Endodermal cell (in vitro differentiated cells): Measurements from ENCODE around the gene WDR90. TPM values are rescaled to one million over a fixed set of nuclear protein-coding genes. Genes with fewer than 3 reads are reported as not detected.

Source experiments
- DNase-seq: peaks from one replicate; pipeline ENCODE4 v3.0.0-alpha.2; 2017
- H3K27ac ChIP-seq: 2 replicates; pipeline ENCODE4 v1.5.1; 2013; ENCODE audit warnings: mild to moderate bottlenecking, low read depth, low read length, moderate library complexity
- H3K27me3 ChIP-seq: 2 replicates; pipeline ENCODE4 v1.6.1; 2013; ENCODE audit warnings: mild to moderate bottlenecking, low read length, moderate library complexity; ENCODE audit not compliant: insufficient read depth, control insufficient read depth, poor library complexity, severe bottlenecking
- H3K36me3 ChIP-seq: 2 replicates; pipeline ENCODE4 v1.7.0; 2013; ENCODE audit warnings: mild to moderate bottlenecking, low read length, moderate library complexity; ENCODE audit not compliant: control insufficient read depth, insufficient read depth
- H3K4me1 ChIP-seq: one replicate; pipeline ENCODE4 v1.7.0; 2013; ENCODE audit warnings: low read length; ENCODE audit not compliant: control insufficient read depth, insufficient read depth
- H3K4me3 ChIP-seq: 2 replicates; pipeline ENCODE4 v1.5.1; 2013; ENCODE audit warnings: mild to moderate bottlenecking, low read length, moderate library complexity
- H3K9ac ChIP-seq: 2 replicates; pipeline ENCODE4 v1.6.1; 2013; ENCODE audit warnings: mild to moderate bottlenecking, low read length, moderate library complexity; ENCODE audit not compliant: poor library complexity, severe bottlenecking; ENCODE audit errors: extremely low read depth
- H3K9me3 ChIP-seq: 2 replicates; pipeline ENCODE4 v1.6.1; 2013; ENCODE audit warnings: mild to moderate bottlenecking, low read length, moderate library complexity; ENCODE audit not compliant: control insufficient read depth
- H3K27ac Mint-ChIP-seq: 2 replicates; pipeline ENCODE4 v1.8.0; 2020; ENCODE audit warnings: mixed read lengths
- H3K27me3 Mint-ChIP-seq: 2 replicates; pipeline ENCODE4 v1.8.0; 2021; ENCODE audit warnings: mild to moderate bottlenecking, mixed read lengths; ENCODE audit not compliant: insufficient read depth
- H3K36me3 Mint-ChIP-seq: 2 replicates; pipeline ENCODE4 v1.8.0; 2020; ENCODE audit warnings: low read depth, mixed read lengths
- H3K4me1 Mint-ChIP-seq: 2 replicates; pipeline ENCODE4 v1.8.0; 2020; ENCODE audit warnings: mixed read lengths
- H3K4me3 Mint-ChIP-seq: 2 replicates; pipeline ENCODE4 v1.8.0; 2020; ENCODE audit warnings: mild to moderate bottlenecking, moderate library complexity, mixed read lengths
- H3K9me3 Mint-ChIP-seq: 2 replicates; pipeline ENCODE4 v1.8.0; 2020; ENCODE audit warnings: mild to moderate bottlenecking, mixed read lengths
- WGBS, 2 experiments: methylation state at CpG; one replicate each; pipeline versions ENCODE4 v1.1.5 to v1.1.7; 2013; ENCODE audit warnings: missing lambda C conversion rate in 2 of 2, mixed read lengths in 1 of 2; ENCODE audit not compliant: insufficient coverage in 1 of 2, insufficient read length in 1 of 2; 5-methylcytosine and 5-hydroxymethylcytosine counted together
- total RNA-seq, 2 donors: library from RNA; stranded (reverse); fragmentation: NEBNext Ultra II Directional in 1 of 2; extraction: Animal tissue kit (Norgen Biotek cat#: 25700) in 1 of 2; gene quantifications; 2 replicates in 1 of 2; 3 replicates in 1 of 2; pipeline ENCODE4 v1.2.1, GENCODE V29; 2021
- TF ChIP-seq, protein P1 (sequence below): fragments of 200-600 bp; sonication (generic); conservative IDR thresholded peaks from 2 replicates; pipeline ENCODE4 v1.5.0; 2021; ENCODE audit warnings: antibody characterized with exemption, mild to moderate bottlenecking

WDR90 gene
- total RNA-seq, 2 donors from 2014 or later: 112 to 120 TPM

DNA sequence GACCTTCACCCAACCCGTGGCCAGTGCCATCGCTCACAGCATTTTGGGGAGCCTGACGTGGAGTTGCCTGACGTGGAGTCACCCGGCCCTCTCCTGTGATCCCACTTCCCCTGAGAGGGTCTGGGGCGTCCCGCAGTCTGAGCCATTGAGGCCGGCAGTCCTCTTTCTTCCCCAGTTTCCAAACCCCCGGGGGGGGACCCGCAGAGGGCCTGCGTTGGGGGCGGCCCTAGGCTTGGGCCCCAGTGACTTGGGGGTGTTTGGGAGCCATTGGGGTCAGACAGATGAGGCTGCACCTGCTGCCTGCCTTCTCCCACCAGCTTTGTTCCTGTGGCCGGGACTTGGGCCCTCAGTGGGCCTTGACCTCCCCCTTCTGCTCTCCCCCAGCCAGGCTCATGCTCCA, 20.5 kb downstream of the WDR90 start:
- H3K36me3 ChIP-seq: peaks cover 40% of the 10 kb centered on the region

DNA sequence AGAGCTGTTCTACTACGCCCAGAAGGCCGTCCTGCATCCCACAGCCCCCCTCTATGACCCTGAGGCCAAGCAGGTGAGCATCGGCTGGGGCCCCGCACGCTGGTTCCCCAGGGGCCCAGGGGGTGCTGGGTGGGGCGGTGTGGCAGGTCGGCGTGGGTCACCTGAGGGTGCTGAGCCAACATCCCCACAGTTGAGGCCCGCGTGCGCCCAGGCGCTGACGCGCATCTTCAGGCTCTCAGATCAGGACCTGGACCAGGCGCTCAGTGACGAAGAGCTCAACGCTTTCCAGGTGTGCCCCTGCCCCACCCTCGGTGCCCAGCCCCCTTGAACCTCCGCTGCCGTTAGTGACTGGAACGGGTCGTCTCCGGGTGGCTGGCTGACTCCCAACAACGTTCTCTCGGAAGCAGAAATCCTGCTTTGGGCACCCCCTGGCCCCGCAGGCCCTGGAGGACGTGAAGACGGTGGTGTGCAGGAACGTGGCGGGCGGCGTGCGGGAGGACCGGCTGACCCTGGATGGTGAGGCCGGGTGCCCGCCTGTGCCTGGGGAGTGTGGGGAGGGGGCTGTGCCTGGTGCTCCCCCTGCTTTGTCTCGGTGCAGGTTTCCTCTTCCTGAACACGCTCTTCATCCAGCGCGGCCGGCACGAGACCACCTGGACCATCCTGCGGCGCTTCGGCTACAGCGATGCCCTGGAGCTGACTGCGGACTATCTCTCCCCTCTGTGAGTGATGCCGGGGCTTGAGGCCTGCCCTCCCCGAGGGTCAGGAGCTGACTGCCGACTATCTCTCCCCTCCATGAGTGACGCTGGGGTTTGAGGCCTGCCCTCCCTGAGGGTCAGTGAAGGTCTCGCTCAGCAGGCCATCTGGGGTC, 21.6 kb downstream of the WDR90 start:
- Mint-ChIP-seq H3K4me1 (peaks cover 9% of the 10 kb centered on the region), H3K36me3 (peaks cover 18% of the 10 kb centered on the region), H3K9me3 (no peaks in the 10 kb centered on the region), H3K4me3 (peak overlapping the region; percentile 70), H3K27ac (no peak overlapping the region), H3K27me3 (no peaks in the 10 kb centered on the region)
- Histone ChIP-seq H3K9ac (no peak overlapping the region), H3K27me3 (no peaks in the 10 kb centered on the region), H3K4me1 (peaks cover 4% of the 10 kb centered on the region), H3K4me3 (no peak overlapping the region), H3K36me3 (peaks cover 40% of the 10 kb centered on the region), H3K9me3 (no peaks in the 10 kb centered on the region), H3K27ac (no peak overlapping the region)
- 96% methylated on average over 27 to 48 of the region's 52 CpGs for WGBS, 2 experiments
- no peak for DNase-seq
- TF ChIP-seq, protein P1, sequence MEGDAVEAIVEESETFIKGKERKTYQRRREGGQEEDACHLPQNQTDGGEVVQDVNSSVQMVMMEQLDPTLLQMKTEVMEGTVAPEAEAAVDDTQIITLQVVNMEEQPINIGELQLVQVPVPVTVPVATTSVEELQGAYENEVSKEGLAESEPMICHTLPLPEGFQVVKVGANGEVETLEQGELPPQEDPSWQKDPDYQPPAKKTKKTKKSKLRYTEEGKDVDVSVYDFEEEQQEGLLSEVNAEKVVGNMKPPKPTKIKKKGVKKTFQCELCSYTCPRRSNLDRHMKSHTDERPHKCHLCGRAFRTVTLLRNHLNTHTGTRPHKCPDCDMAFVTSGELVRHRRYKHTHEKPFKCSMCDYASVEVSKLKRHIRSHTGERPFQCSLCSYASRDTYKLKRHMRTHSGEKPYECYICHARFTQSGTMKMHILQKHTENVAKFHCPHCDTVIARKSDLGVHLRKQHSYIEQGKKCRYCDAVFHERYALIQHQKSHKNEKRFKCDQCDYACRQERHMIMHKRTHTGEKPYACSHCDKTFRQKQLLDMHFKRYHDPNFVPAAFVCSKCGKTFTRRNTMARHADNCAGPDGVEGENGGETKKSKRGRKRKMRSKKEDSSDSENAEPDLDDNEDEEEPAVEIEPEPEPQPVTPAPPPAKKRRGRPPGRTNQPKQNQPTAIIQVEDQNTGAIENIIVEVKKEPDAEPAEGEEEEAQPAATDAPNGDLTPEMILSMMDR: no peak

More for the DNA sequence above, 20.5 kb downstream of the WDR90 start:
- H3K9me3 Mint-ChIP-seq: no peaks in the 10 kb centered on the region
- peaks cover 18% of the 10 kb centered on the region for H3K36me3 Mint-ChIP-seq
- no peaks in the 10 kb centered on the region for H3K27me3 ChIP-seq
- no peak overlapping the region for H3K9ac ChIP-seq
- TF ChIP-seq, protein P1: no peak
- peaks cover 3% of the 10 kb centered on the region for H3K4me1 Mint-ChIP-seq
- no peaks in the 10 kb centered on the region for H3K9me3 ChIP-seq
- WGBS, 2 experiments: 96 to 100% methylated on average over 4 to 13 of the region's 13 CpGs
- peak overlapping the region; percentile 70 for H3K4me3 Mint-ChIP-seq
- DNase-seq: no peak
- no peak overlapping the region for H3K27ac Mint-ChIP-seq
- H3K4me3 ChIP-seq: no peak overlapping the region
- no peak overlapping the region for H3K27ac ChIP-seq
- H3K4me1 ChIP-seq: peaks cover 4% of the 10 kb centered on the region
- H3K27me3 Mint-ChIP-seq: no peaks in the 10 kb centered on the region

DNA sequence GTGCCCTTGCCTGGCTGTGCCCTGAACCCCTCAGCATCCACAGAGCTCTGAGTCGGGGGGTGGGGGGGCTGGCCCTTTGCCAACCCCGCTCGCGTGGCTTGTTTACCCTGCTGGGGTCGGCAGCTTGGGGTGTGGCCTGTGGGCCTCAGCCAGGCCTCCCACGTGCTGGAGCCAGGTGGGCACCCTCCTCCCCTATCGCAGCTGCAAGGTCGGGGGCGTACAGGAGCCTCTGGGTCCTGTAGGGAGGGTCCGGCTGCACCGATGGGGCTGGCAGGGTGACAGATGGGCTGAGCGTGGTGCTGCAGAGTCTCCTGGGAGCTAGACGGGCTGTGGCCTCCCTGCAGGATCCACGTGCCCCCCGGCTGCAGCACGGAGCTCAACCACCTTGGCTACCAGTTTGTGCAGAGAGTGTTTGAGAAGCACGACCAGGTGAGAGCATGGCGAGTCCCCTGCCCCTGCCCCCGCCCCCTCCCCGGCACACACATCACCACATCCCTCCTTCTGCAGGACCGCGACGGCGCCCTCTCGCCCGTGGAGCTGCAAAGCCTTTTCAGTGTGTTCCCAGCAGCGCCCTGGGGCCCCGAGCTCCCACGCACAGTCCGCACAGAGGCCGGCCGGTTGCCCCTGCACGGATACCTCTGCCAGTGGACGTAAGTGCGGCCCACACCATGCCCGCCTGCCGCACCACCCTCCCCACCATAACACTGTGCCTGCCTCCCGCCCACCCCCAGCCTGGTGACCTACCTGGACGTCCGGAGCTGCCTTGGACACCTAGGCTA, 22.4 kb downstream of the WDR90 start:
- Histone ChIP-seq H3K4me1 (peaks cover 4% of the 10 kb centered on the region), H3K27me3 (no peaks in the 10 kb centered on the region), H3K9ac (no peak overlapping the region), H3K9me3 (no peaks in the 10 kb centered on the region), H3K36me3 (peaks cover 40% of the 10 kb centered on the region), H3K27ac (no peak overlapping the region), H3K4me3 (no peak overlapping the region)
- Mint-ChIP-seq H3K36me3 (peaks cover 18% of the 10 kb centered on the region), H3K4me3 (no peak overlapping the region), H3K4me1 (peaks cover 9% of the 10 kb centered on the region), H3K9me3 (no peaks in the 10 kb centered on the region), H3K27me3 (no peaks in the 10 kb centered on the region), H3K27ac (no peak overlapping the region)
- 95% methylated on average over 20 to 40 of the region's 40 CpGs for WGBS, 2 experiments
- DNase-seq: no peak
- TF ChIP-seq, protein P1: no peak
